Activated naive CD4-positive, alpha-beta T cell treated with anti-CD3 and anti-CD28 coated beads for 36 hours (primary cell): ENCODE measurements around the gene FGGY. TPM values are rescaled to one million over a fixed set of nuclear protein-coding genes. Genes with fewer than 3 reads are reported as not detected.
"Not testable (repeated sequence)": the region's sequence is repeated elsewhere in the genome, so short reads cannot be mapped to it uniquely, and the experiment has no call there.

Experiments
- CTCF ChIA-PET: fragments of 350-600 bp; sonication (Branson Sonifier 250); formaldehyde crosslinking; loops from one replicate; lab custom pipeline; 2021; ENCODE audit warnings: antibody characterized with exemption; lab: Charles Lee
- DNase-seq: peaks from one replicate; pipeline ENCODE4 v3.0.0-alpha.2; 2020
- H3K27ac Mint-ChIP-seq: one replicate; pipeline ENCODE4 v1.8.0; 2021; ENCODE audit warnings: mild to moderate bottlenecking, mixed read lengths
- H3K27me3 Mint-ChIP-seq: one replicate; pipeline ENCODE4 v1.8.0; 2021; ENCODE audit warnings: low read depth, mixed read lengths
- H3K36me3 Mint-ChIP-seq: one replicate; pipeline ENCODE4 v1.8.0; 2021; ENCODE audit warnings: low read depth, mixed read lengths
- H3K4me1 Mint-ChIP-seq: one replicate; pipeline ENCODE4 v1.8.0; 2021; ENCODE audit warnings: low read depth, mixed read lengths
- H3K4me3 Mint-ChIP-seq: one replicate; pipeline ENCODE4 v1.8.0; 2021; ENCODE audit warnings: mild to moderate bottlenecking, moderate library complexity, mixed read lengths
- H3K9me3 Mint-ChIP-seq: one replicate; pipeline ENCODE4 v1.8.0; 2021; ENCODE audit warnings: mixed read lengths
- intact Hi-C: fragments of 100-400 bp; cut with micrococcal nuclease; formaldehyde crosslinking; loops from one replicate; pipeline ENCODE4 v1.15.1; 2023
- total RNA-seq, 2 experiments: library from RNA; stranded (reverse); gene quantifications; one replicate each; pipeline ENCODE4 v1.2.3, GENCODE V29; 2021

The FGGY gene
- total RNA-seq, 2 experiments from 2014 or later = 9.8 to 10.9 TPM

- no peaks in the 10 kb centered on the region for H3K36me3 Mint-ChIP-seq
- CTCF ChIA-PET = no interaction called here
- intact Hi-C loops = loop anchor here (10.0 kb wide), 1 partner anchor 247 kb away; no protein-coding TSS in a partner anchor
- H3K4me3 Mint-ChIP-seq = no peak overlapping the region
- H3K27me3 Mint-ChIP-seq = no peaks in the 10 kb centered on the region
- H3K9me3 Mint-ChIP-seq = no peaks in the 10 kb centered on the region
- peaks cover 8% of the 10 kb centered on the region for H3K4me1 Mint-ChIP-seq
- H3K27ac Mint-ChIP-seq = no peak overlapping the region
- no peak for DNase-seq
These were observed 5.3 kb upstream of the FGGY start for GRCh38 chr1:59291561-59291960.

- DNase-seq = no peak
- Mint-ChIP-seq H3K27ac (no peak overlapping the region), H3K27me3 (no peaks in the 10 kb centered on the region), H3K36me3 (no peaks in the 10 kb centered on the region), H3K4me3 (no peak overlapping the region), H3K4me1 (peaks cover 11% of the 10 kb centered on the region), H3K9me3 (no peaks in the 10 kb centered on the region)
- intact Hi-C loops = loop anchor here (10.0 kb wide), 1 partner anchor 248 kb away; no protein-coding TSS in a partner anchor
- CTCF ChIA-PET = no interaction called here
These were observed 4.3 kb upstream of the FGGY start for GRCh38 chr1:59292562-59292961.

GRCh38 chr1:59293206-59293605 lies 3.7 kb upstream of the FGGY start:
- DNase-seq = no peak
- intact Hi-C loops = loop anchor here (10.0 kb wide), 1 partner anchor 248 kb away; no protein-coding TSS in a partner anchor
- Mint-ChIP-seq H3K4me1 (peaks cover 16% of the 10 kb centered on the region), H3K36me3 (no peaks in the 10 kb centered on the region), H3K9me3 (no peaks in the 10 kb centered on the region), H3K27me3 (no peaks in the 10 kb centered on the region), H3K4me3 (no peak overlapping the region), H3K27ac (no peak overlapping the region)
- CTCF ChIA-PET = no interaction called here

- CTCF ChIA-PET = no interaction called here
- peaks cover 16% of the 10 kb centered on the region for H3K4me1 Mint-ChIP-seq
- H3K4me3 Mint-ChIP-seq = no peak overlapping the region
- no peaks in the 10 kb centered on the region for H3K27me3 Mint-ChIP-seq
- H3K27ac Mint-ChIP-seq = no peak overlapping the region
- H3K36me3 Mint-ChIP-seq = no peaks in the 10 kb centered on the region
- intact Hi-C loops = loop anchor here (10.0 kb wide), 1 partner anchor 249 kb away; no protein-coding TSS in a partner anchor
- no peak for DNase-seq
- H3K9me3 Mint-ChIP-seq = no peaks in the 10 kb centered on the region
These were observed 3.0 kb upstream of the FGGY start for GRCh38 chr1:59293849-59294248.

- H3K27ac Mint-ChIP-seq = no peak overlapping the region
- DNase-seq = no peak
- intact Hi-C loops = loop anchor here (10.0 kb wide), 1 partner anchor 250 kb away; no protein-coding TSS in a partner anchor
- CTCF ChIA-PET = no interaction called here
- no peak overlapping the region for H3K4me3 Mint-ChIP-seq
- no peaks in the 10 kb centered on the region for H3K36me3 Mint-ChIP-seq
- peaks cover 16% of the 10 kb centered on the region for H3K4me1 Mint-ChIP-seq
- H3K9me3 Mint-ChIP-seq = no peaks in the 10 kb centered on the region
- no peaks in the 10 kb centered on the region for H3K27me3 Mint-ChIP-seq
These were observed 2.5 kb upstream of the FGGY start for GRCh38 chr1:59294423-59294822.

GRCh38 chr1:59295618-59296017 lies 1.3 kb upstream of the FGGY start:
- CTCF ChIA-PET = no interaction called here
- Mint-ChIP-seq H3K27me3 (no peaks in the 10 kb centered on the region), H3K27ac (no peak overlapping the region), H3K4me1 (peaks cover 16% of the 10 kb centered on the region), H3K4me3 (peak overlapping the region; percentile 86), H3K36me3 (no peaks in the 10 kb centered on the region), H3K9me3 (no peaks in the 10 kb centered on the region)
- intact Hi-C loops = loop anchor here (1.0 to 10.0 kb wide), 10 partner anchors 33 to 595 kb away; partner anchors contain the start of genes HOOK1, JUN and MYSM1
- DNase-seq = no peak

GRCh38 chr1:59298026-59298583 lies 1.2 kb downstream of the FGGY start:
- CTCF ChIA-PET = no interaction called here
- intact Hi-C loops = loop anchor here (5.0 to 10.0 kb wide), 3 partner anchors 151 to 399 kb away; no protein-coding TSS in a partner anchor

GRCh38 chr1:59298710-59299346 lies 1.9 kb downstream of the FGGY start:
- H3K36me3 Mint-ChIP-seq = peaks cover 4% of the 10 kb centered on the region
- peaks cover 3% of the 10 kb centered on the region for H3K9me3 Mint-ChIP-seq
- H3K27me3 Mint-ChIP-seq = no peaks in the 10 kb centered on the region
- no peak overlapping the region for H3K27ac Mint-ChIP-seq
- DNase-seq = no peak
- intact Hi-C loops = loop anchor here (5.0 to 10.0 kb wide), 3 partner anchors 152 to 398 kb away; no protein-coding TSS in a partner anchor
- peaks cover 16% of the 10 kb centered on the region for H3K4me1 Mint-ChIP-seq
- CTCF ChIA-PET = no interaction called here
- no peak overlapping the region for H3K4me3 Mint-ChIP-seq

More at GRCh38 chr1:59298026-59298583, 1.2 kb downstream of the FGGY start:
- Mint-ChIP-seq H3K4me1 (peaks cover 16% of the 10 kb centered on the region), H3K9me3 (peaks cover 3% of the 10 kb centered on the region), H3K27me3 (no peaks in the 10 kb centered on the region), H3K36me3 (peaks cover 4% of the 10 kb centered on the region), H3K27ac (no peak overlapping the region), H3K4me3 (peak overlapping the region; percentile 86)
- no peak for DNase-seq

- intact Hi-C loops = loop anchor here (5.0 to 10.0 kb wide), 3 partner anchors 152 to 398 kb away; no protein-coding TSS in a partner anchor
- H3K4me3 Mint-ChIP-seq, H3K27ac Mint-ChIP-seq, H3K27me3 Mint-ChIP-seq, DNase-seq, H3K9me3 Mint-ChIP-seq: not testable (repeated sequence)
- CTCF ChIA-PET = interaction anchor here (0.6 kb wide), 1 partner anchor 55 kb away, joined by 3 read pairs; no protein-coding TSS in a partner anchor
- Mint-ChIP-seq H3K36me3 (peaks cover 10% of the 10 kb centered on the region), H3K4me1 (peaks cover 15% of the 10 kb centered on the region)
These were observed 2.8 kb downstream of the FGGY start for GRCh38 chr1:59299670-59300069.

- H3K4me3 Mint-ChIP-seq = no peak overlapping the region
- H3K27ac Mint-ChIP-seq = no peak overlapping the region
- H3K36me3 Mint-ChIP-seq = peaks cover 18% of the 10 kb centered on the region
- intact Hi-C loops = no loop called here
- no peaks in the 10 kb centered on the region for H3K27me3 Mint-ChIP-seq
- no peak for DNase-seq
- CTCF ChIA-PET = no interaction called here
- H3K4me1 Mint-ChIP-seq = peaks cover 6% of the 10 kb centered on the region
- peaks cover 22% of the 10 kb centered on the region for H3K9me3 Mint-ChIP-seq
These were observed 5.4 kb downstream of the FGGY start for GRCh38 chr1:59302297-59302696.

GRCh38 chr1:59302871-59303270 lies 6.0 kb downstream of the FGGY start:
- Mint-ChIP-seq H3K27me3 (no peaks in the 10 kb centered on the region), H3K4me3 (no peak overlapping the region), H3K36me3 (peaks cover 18% of the 10 kb centered on the region), H3K27ac (no peak overlapping the region), H3K9me3 (peaks cover 22% of the 10 kb centered on the region), H3K4me1 (peaks cover 3% of the 10 kb centered on the region)
- CTCF ChIA-PET = no interaction called here
- intact Hi-C loops = no loop called here
- DNase-seq = no peak

GRCh38 chr1:59305188-59305587 lies 8.3 kb downstream of the FGGY start:
- no peak for DNase-seq
- H3K27me3 Mint-ChIP-seq = no peaks in the 10 kb centered on the region
- no peaks in the 10 kb centered on the region for H3K4me1 Mint-ChIP-seq
- H3K4me3 Mint-ChIP-seq = no peak overlapping the region
- intact Hi-C loops = no loop called here
- H3K27ac Mint-ChIP-seq = no peak overlapping the region
- CTCF ChIA-PET = no interaction called here
- H3K36me3 Mint-ChIP-seq = peaks cover 18% of the 10 kb centered on the region
- peaks cover 22% of the 10 kb centered on the region for H3K9me3 Mint-ChIP-seq
